Upper lobe of right lung (tissue), 1 donor: ENCODE results near the gene MACC1. TPM values are rescaled to one million over a fixed set of nuclear protein-coding genes. Genes with fewer than 3 reads are reported as not detected.

Experiments
- ATAC-seq: fragments of 200-7000 bp; cut with Tn5 transposase; one replicate; pipeline ENCODE4 v1.9.1; 2020; ENCODE audit warnings: mild to moderate bottlenecking, moderate library complexity
- DNase-seq: peaks from one replicate; pipeline ENCODE4 v3.0.0-alpha.2; 2020
- H3K27ac ChIP-seq: fragments of 200-600 bp; one replicate; pipeline ENCODE4 v1.8.0; 2022
- H3K27me3 ChIP-seq: fragments of 200-600 bp; one replicate; pipeline ENCODE4 v1.8.0; 2022; ENCODE audit warnings: mild to moderate bottlenecking
- H3K36me3 ChIP-seq: fragments of 200-600 bp; one replicate; pipeline ENCODE4 v1.8.0; 2022
- H3K4me1 ChIP-seq: fragments of 200-600 bp; one replicate; pipeline ENCODE4 v1.8.0; 2022
- H3K4me3 ChIP-seq: fragments of 200-600 bp; one replicate; pipeline ENCODE4 v1.8.0; 2022; ENCODE audit warnings: mild to moderate bottlenecking
- H3K9me3 ChIP-seq: fragments of 200-600 bp; one replicate; pipeline ENCODE4 v1.8.0; 2022
- intact Hi-C: fragments of 100-400 bp; cut with DNase I; formaldehyde crosslinking; loops from one replicate; pipeline ENCODE4 v1.11.0; 2022
- total RNA-seq: library from RNA; stranded (reverse); fragmentation: NEBNext Ultra II Directional; extraction: Animal tissue kit (Norgen Biotek cat#: 25700); gene quantifications from one replicate; pipeline ENCODE4 v1.2.1, GENCODE V29; 2021
- TF ChIP-seq, protein P1 (sequence below): fragments of 200-600 bp; IDR thresholded peaks from one replicate; pipeline ENCODE4 v1.8.0; 2022; ENCODE audit warnings: antibody characterized with exemption
- donor health status: DM: no; HTN: yes; CAD: no; lungs with severe emphysema.

Gene MACC1
- total RNA-seq, 1 donor from 2014 or later, result 22.1 TPM

DNA sequence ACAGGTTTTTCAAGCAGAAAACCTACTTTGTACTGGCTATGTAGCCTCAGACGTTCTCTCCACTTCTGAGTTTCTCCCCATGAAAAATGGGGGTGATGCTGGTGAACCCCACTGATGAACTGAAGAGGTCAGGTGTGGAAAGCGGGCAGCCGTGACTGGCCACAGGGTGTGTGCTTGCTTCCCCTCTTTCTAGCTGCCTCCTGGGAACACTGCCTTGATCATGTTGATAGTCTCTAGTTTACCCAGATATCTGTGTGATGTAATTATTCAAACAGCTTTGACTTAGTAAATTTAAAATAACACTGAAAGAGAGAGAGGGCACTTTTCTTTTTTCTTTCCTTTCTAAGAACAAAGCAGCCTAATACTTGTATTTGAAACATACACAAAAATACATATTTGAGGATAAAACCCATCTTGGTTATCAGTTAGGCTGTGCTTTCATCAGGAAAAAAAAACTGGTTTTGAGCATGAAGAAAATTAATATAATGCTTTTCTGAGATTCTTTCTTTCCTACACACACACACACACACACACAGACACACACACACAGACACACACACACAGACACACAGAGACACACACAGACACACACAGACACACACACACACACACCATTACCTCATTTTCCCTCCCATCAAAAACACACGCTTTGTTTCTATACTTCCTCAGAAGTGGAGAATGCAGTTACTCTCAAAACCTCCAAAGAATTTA is 76.7 kb downstream of the MACC1 start:
- Histone ChIP-seq H3K9me3 (no peaks in the 10 kb centered on the region), H3K4me1 (no peaks in the 10 kb centered on the region), H3K36me3 (no peaks in the 10 kb centered on the region), H3K27me3 (no peaks in the 10 kb centered on the region), H3K4me3 (no peak overlapping the region), H3K27ac (no peak overlapping the region)
- intact Hi-C loops, result no loop called here
- ATAC-seq, result no peak
- no peak for DNase-seq
- TF ChIP-seq, protein P1, sequence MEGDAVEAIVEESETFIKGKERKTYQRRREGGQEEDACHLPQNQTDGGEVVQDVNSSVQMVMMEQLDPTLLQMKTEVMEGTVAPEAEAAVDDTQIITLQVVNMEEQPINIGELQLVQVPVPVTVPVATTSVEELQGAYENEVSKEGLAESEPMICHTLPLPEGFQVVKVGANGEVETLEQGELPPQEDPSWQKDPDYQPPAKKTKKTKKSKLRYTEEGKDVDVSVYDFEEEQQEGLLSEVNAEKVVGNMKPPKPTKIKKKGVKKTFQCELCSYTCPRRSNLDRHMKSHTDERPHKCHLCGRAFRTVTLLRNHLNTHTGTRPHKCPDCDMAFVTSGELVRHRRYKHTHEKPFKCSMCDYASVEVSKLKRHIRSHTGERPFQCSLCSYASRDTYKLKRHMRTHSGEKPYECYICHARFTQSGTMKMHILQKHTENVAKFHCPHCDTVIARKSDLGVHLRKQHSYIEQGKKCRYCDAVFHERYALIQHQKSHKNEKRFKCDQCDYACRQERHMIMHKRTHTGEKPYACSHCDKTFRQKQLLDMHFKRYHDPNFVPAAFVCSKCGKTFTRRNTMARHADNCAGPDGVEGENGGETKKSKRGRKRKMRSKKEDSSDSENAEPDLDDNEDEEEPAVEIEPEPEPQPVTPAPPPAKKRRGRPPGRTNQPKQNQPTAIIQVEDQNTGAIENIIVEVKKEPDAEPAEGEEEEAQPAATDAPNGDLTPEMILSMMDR, result no peak

DNA sequence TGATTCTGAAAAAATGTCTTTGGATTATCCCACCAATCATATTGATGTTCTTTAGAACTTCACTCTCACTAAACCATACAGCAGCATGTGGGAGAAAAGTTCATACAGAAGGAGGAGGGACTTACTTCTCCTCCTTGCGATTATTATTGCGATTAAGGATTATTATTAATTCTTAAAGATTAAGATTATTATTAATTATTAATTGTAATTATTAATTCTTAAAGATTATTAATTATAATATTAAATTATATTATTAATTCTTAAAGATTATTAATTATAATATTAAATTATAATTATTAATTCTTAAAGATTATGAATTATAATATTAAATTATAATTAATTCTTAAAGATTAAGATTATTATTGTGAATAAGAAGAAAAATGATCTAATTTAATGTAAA is 80.5 kb downstream of the MACC1 start:
- intact Hi-C loops, result no loop called here

DNA sequence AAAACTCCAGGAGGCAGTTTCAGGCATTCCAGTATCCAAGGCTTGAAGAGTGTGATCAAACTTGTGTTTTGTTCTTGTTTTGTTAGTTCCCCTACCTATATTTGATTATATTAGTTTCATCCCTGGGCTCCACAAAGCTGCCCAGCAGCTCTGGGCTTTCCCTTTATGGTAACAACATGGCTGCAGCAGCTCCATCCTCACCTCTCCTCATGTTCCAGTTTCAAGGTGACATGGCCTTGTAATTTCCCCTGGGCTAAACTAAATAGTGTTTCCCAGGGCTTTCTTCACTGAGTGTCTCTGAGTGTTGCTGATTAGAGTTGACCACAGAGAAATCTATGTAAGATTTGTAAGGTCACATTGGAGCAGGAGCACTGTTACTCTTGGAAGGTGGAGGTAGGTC is 83.4 kb downstream of the MACC1 start:
- Histone ChIP-seq H3K36me3 (no peaks in the 10 kb centered on the region), H3K9me3 (no peaks in the 10 kb centered on the region), H3K4me3 (no peak overlapping the region), H3K4me1 (no peaks in the 10 kb centered on the region), H3K27me3 (no peaks in the 10 kb centered on the region), H3K27ac (no peak overlapping the region)
- TF ChIP-seq, protein P1, result no peak
- DNase-seq (no peak), ATAC-seq (no peak)
- intact Hi-C loops, result no loop called here

More for the DNA sequence above, 80.5 kb downstream of the MACC1 start:
- Histone ChIP-seq H3K27ac (no peak overlapping the region), H3K4me1 (no peaks in the 10 kb centered on the region), H3K27me3 (no peaks in the 10 kb centered on the region), H3K36me3 (no peaks in the 10 kb centered on the region), H3K9me3 (no peaks in the 10 kb centered on the region), H3K4me3 (no peak overlapping the region)
- ATAC-seq, result no peak
- TF ChIP-seq, protein P1, result no peak
- DNase-seq, result no peak

DNA sequence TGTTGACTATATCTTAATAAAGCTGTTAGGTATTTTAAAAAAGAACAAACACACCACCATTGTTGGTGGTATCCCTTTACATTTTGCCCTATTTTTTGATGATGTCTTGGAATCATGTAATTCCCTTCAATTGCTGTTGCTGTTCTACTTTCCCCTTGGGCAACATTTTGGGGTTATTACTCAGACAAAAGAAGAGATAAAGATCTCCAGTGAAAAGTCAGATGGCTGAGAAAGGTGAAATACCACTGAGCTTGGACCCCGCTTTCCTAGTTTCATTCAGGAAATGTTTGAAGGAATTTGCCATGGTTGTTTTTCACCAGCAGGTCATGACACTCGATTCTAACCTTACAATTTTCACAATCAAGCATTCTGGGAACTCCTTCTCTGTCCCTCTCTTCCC is 84.6 kb downstream of the MACC1 start:
- H3K36me3 ChIP-seq, result no peaks in the 10 kb centered on the region
- ATAC-seq (no peak), DNase-seq (no peak)
- no peak overlapping the region for H3K27ac ChIP-seq
- no peak overlapping the region for H3K4me3 ChIP-seq
- no peaks in the 10 kb centered on the region for H3K27me3 ChIP-seq
- no peaks in the 10 kb centered on the region for H3K4me1 ChIP-seq
- intact Hi-C loops, result no loop called here
- TF ChIP-seq, protein P1, result no peak
- no peaks in the 10 kb centered on the region for H3K9me3 ChIP-seq

DNA sequence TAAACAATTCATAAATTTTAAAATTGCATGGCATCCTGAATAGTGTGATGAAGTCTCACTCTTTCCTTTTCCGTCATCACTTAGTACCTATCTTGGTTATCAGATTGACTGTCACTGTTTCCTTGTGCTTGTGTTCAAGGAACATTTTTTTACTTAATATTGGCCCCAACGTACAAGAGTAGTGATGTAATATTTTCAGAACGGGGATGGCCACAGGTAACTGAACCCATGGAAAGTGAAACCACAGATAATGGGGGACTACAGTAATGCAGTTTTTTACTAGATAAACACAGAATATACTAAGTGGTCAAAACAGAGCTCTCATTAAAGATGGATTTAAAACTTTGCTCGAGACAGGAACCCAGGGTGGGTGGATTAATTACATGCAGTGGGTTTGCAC is 85.4 kb downstream of the MACC1 start:
- no peak for DNase-seq
- no peak overlapping the region for H3K4me3 ChIP-seq
- H3K9me3 ChIP-seq, result no peaks in the 10 kb centered on the region
- H3K4me1 ChIP-seq, result no peaks in the 10 kb centered on the region
- no peak for ATAC-seq
- intact Hi-C loops, result no loop called here
- no peaks in the 10 kb centered on the region for H3K27me3 ChIP-seq
- TF ChIP-seq, protein P1, result no peak
- no peaks in the 10 kb centered on the region for H3K36me3 ChIP-seq
- no peak overlapping the region for H3K27ac ChIP-seq

DNA sequence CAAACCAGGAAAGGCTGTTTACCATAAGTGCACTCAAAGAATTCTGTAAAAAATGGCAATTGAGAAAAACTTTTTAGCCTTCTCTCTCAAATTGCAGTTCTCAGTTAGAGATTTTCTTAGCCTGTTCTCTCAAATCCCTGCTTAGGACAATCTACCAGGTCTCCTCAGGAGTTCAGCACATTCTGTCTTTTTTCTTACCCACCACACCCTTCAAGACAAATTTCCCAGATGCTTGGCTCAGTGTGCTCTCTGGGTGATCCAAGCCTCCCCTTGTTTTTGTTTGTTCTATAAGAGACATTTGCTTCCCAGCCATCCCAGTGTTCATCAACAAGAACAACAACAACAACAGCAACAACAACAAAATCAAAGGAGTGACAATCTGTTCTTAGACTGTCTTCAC is 87.3 kb downstream of the MACC1 start:
- Histone ChIP-seq H3K36me3 (no peaks in the 10 kb centered on the region), H3K4me1 (no peaks in the 10 kb centered on the region), H3K4me3 (no peak overlapping the region), H3K27me3 (no peaks in the 10 kb centered on the region), H3K27ac (no peak overlapping the region), H3K9me3 (no peaks in the 10 kb centered on the region)
- DNase-seq, result no peak
- intact Hi-C loops, result no loop called here
- no peak for ATAC-seq
- TF ChIP-seq, protein P1, result no peak
